SK-N-SH treated with all-trans-retinoic acid at 6 μM for 48 hours (cell line): Measurements from ENCODE around the gene SNED1.

Source experiments
- ARNTL ChIP-seq: fragments of 450-650 bp; formaldehyde crosslinking; IDR thresholded peaks from 2 replicates; pipeline ENCODE4 v1.5.0; 2020; ENCODE audit warnings: low read depth, mild to moderate bottlenecking, moderate library complexity, borderline replicate concordance
- BACH2 ChIP-seq: fragments of 250-450 bp; sonication (Bioruptor Pico); IDR thresholded peaks from 2 replicates; pipeline ENCODE4 v1.9.0; 2021; ENCODE audit warnings: mild to moderate bottlenecking, borderline replicate concordance
- CREB5 ChIP-seq: fragments of 250-450 bp; sonication (Bioruptor Pico); IDR thresholded peaks from 2 replicates; pipeline ENCODE4 v1.5.1; 2020; ENCODE audit warnings: low read depth, mild to moderate bottlenecking, moderate library complexity
- CSRNP3 ChIP-seq: fragments of 250-450 bp; sonication (Bioruptor Pico); IDR thresholded peaks from 2 replicates; pipeline ENCODE4 v1.5.1; 2021; ENCODE audit warnings: mild to moderate bottlenecking, moderate library complexity
- POU6F1 ChIP-seq: fragments of 250-450 bp; sonication (Bioruptor Pico); IDR thresholded peaks from 2 replicates; pipeline ENCODE4 v1.8.0; 2021; ENCODE audit warnings: low read depth, mild to moderate bottlenecking, moderate library complexity, borderline replicate concordance
- PPARA ChIP-seq: fragments of 250-450 bp; sonication (Bioruptor Pico); IDR thresholded peaks from 2 replicates; pipeline ENCODE4 v1.5.0; 2020; ENCODE audit warnings: mild to moderate bottlenecking, borderline replicate concordance
- RARB ChIP-seq: fragments of 250-450 bp; sonication (Bioruptor Pico); IDR thresholded peaks from 2 replicates; pipeline ENCODE4 v1.8.0; 2021; ENCODE audit warnings: mild to moderate bottlenecking, moderate library complexity
- SNAI2 ChIP-seq: fragments of 250-450 bp; sonication (Bioruptor Pico); IDR thresholded peaks from 2 replicates; pipeline ENCODE4 v1.5.0; 2020; ENCODE audit warnings: mild to moderate bottlenecking, moderate library complexity
- TCF4 ChIP-seq: fragments of 250-450 bp; sonication (Bioruptor Pico); IDR thresholded peaks from 2 replicates; pipeline ENCODE4 v1.8.0; 2021; ENCODE audit warnings: mild to moderate bottlenecking, moderate library complexity, borderline replicate concordance
- TOX ChIP-seq: fragments of 250-450 bp; sonication (Bioruptor Pico); IDR thresholded peaks from 2 replicates; pipeline ENCODE4 v1.8.0; 2021; ENCODE audit warnings: mild to moderate bottlenecking, moderate library complexity, borderline replicate concordance
- ZFP30 ChIP-seq: fragments of 450-650 bp; formaldehyde crosslinking; IDR thresholded peaks from 2 replicates; pipeline ENCODE4 v1.5.0; 2022; ENCODE audit warnings: mild to moderate bottlenecking, moderate library complexity
- ZNF70 ChIP-seq: fragments of 450-650 bp; formaldehyde crosslinking; IDR thresholded peaks from 2 replicates; pipeline ENCODE4 v1.5.0; 2020; ENCODE audit warnings: mild to moderate bottlenecking, moderate library complexity
- TF ChIP-seq, protein P1 (sequence below): fragments of 250-450 bp; sonication (Bioruptor Pico); IDR thresholded peaks from 2 replicates; pipeline ENCODE4 v1.8.0; 2020; ENCODE audit warnings: mild to moderate bottlenecking, moderate library complexity, borderline replicate concordance
- TF ChIP-seq, protein P2 (sequence below): fragments of 250-450 bp; sonication (Bioruptor Pico); IDR thresholded peaks from 2 replicates; pipeline ENCODE4 v1.5.0; 2020; ENCODE audit warnings: mild to moderate bottlenecking, moderate library complexity

DNA sequence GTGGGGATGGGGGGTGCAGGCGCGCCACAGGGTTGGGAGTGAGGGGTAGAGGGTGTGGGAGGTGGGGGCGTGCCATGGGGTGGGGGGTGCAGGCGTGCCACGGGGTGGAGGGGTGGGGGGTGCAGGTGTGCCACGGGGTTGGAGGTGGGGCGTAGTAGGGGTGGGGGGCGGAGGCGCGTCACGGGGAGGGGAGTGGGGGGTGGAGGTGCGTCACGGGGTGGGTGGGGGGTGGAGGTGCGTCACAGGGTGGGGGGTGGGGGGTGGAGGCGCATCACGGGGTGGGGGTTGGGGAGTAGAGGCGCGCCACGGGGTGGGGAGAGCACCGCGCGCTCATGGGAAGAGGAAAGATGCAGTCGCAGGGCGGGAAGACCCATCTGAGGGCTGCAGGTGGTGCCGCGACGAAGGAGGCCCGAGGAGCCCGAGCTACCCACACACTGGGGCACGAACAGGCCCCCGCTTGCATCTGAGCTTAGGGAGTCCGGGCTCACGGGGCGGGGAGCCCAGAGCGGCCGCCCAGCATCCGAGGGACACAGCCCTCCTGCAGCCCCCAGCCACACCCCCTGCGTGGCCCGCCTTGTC, 37.5 kb downstream of the SNED1 start:
- TF ChIP-seq TOX (CRISPR knock-in tag) (no peak), CREB5 (no peak), SNAI2 (no peak), PPARA (no peak), TCF4 (CRISPR knock-in tag) (no peak), CSRNP3 (CRISPR knock-in tag) (no peak), POU6F1 (CRISPR knock-in tag) (no peak), BACH2 (no peak), ARNTL (CRISPR knock-in tag) (no peak), ZFP30 (no peak), RARB (CRISPR knock-in tag) (no peak), ZNF70 (CRISPR knock-in tag) (no peak)
- TF ChIP-seq, protein P1, sequence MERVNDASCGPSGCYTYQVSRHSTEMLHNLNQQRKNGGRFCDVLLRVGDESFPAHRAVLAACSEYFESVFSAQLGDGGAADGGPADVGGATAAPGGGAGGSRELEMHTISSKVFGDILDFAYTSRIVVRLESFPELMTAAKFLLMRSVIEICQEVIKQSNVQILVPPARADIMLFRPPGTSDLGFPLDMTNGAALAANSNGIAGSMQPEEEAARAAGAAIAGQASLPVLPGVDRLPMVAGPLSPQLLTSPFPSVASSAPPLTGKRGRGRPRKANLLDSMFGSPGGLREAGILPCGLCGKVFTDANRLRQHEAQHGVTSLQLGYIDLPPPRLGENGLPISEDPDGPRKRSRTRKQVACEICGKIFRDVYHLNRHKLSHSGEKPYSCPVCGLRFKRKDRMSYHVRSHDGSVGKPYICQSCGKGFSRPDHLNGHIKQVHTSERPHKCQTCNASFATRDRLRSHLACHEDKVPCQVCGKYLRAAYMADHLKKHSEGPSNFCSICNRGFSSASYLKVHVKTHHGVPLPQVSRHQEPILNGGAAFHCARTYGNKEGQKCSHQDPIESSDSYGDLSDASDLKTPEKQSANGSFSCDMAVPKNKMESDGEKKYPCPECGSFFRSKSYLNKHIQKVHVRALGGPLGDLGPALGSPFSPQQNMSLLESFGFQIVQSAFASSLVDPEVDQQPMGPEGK: no peak
- TF ChIP-seq, protein P2, sequence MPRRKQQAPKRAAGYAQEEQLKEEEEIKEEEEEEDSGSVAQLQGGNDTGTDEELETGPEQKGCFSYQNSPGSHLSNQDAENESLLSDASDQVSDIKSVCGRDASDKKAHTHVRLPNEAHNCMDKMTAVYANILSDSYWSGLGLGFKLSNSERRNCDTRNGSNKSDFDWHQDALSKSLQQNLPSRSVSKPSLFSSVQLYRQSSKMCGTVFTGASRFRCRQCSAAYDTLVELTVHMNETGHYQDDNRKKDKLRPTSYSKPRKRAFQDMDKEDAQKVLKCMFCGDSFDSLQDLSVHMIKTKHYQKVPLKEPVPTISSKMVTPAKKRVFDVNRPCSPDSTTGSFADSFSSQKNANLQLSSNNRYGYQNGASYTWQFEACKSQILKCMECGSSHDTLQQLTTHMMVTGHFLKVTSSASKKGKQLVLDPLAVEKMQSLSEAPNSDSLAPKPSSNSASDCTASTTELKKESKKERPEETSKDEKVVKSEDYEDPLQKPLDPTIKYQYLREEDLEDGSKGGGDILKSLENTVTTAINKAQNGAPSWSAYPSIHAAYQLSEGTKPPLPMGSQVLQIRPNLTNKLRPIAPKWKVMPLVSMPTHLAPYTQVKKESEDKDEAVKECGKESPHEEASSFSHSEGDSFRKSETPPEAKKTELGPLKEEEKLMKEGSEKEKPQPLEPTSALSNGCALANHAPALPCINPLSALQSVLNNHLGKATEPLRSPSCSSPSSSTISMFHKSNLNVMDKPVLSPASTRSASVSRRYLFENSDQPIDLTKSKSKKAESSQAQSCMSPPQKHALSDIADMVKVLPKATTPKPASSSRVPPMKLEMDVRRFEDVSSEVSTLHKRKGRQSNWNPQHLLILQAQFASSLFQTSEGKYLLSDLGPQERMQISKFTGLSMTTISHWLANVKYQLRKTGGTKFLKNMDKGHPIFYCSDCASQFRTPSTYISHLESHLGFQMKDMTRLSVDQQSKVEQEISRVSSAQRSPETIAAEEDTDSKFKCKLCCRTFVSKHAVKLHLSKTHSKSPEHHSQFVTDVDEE (CRISPR knock-in tag): no peak
